ENCODE results near the gene RETREG2.

RETREG2 gene

GRCh38 chr2:219216535-219216915, 38.5 kb downstream of the RETREG2 start:
- DNase-seq: no peak

GRCh38 chr2:219218217-219218731, 40.2 kb downstream of the RETREG2 start:
- DNase-seq: no peak

GRCh38 chr2:219218732-219219701, 40.9 kb downstream of the RETREG2 start, which contains the start of gene ABCB6:
Gene ABCB6 (minus strand): TSS chr2:219218958. CDS start chr2:219218673, 285 bp downstream.
- peak; percentile 93 for DNase-seq

- DNase-seq: no peak
Observed at GRCh38 chr2:219219784-219220532, 41.9 kb downstream of the RETREG2 start.

GRCh38 chr2:219220652-219221402, 42.8 kb downstream of the RETREG2 start:
- DNase-seq: no peak

- no peak for DNase-seq
Observed at GRCh38 chr2:219221957-219222518, 44.0 kb downstream of the RETREG2 start.

GRCh38 chr2:219223831-219224610, 45.9 kb downstream of the RETREG2 start:
- DNase-seq: no peak

- no peak for DNase-seq
Observed at GRCh38 chr2:219225350-219225749, 47.3 kb downstream of the RETREG2 start.

GRCh38 chr2:219228041-219228910, 50.2 kb downstream of the RETREG2 start:
- DNase-seq: no peak

- DNase-seq: no peak
Observed at GRCh38 chr2:219228911-219229304, 50.8 kb downstream of the RETREG2 start.

GRCh38 chr2:219229305-219230058, 51.4 kb downstream of the RETREG2 start, which contains the start of the genes ANKZF1 and ATG9A:
Gene ANKZF1 (plus strand): TSS chr2:219229806. CDS start chr2:219230258, 452 bp downstream.
Gene ATG9A (minus strand): TSS chr2:219229636. CDS start chr2:219228024, 1,612 bp downstream.
- peak; percentile 99 for DNase-seq

- peak; percentile 65 for DNase-seq
Observed at GRCh38 chr2:219230059-219230540, 52.0 kb downstream of the RETREG2 start.

GRCh38 chr2:219234331-219234730, 56.3 kb downstream of the RETREG2 start:
- DNase-seq: no peak

Data from activated CD4-positive, alpha-beta T cell treated with anti-CD3 and anti-CD28 coated beads, Interleukin-10, Interleukin-2, amounts not matched to agents 100 ng/mL and 50 ng/mL, durations not matched to agents 16 hours and 8 hours (primary cell).